Gastroesophageal sphincter (tissue), 3 donors: ENCODE results near the gene KCNIP2.

Experiments
- CTCF ChIP-seq, 4 experiments: fragments of 200-600 bp in 2 of 4; fragments of 450-650 bp in 2 of 4; sonication (generic) in 1 of 4; IDR thresholded peaks; one replicate each; pipeline ENCODE4 v1.5.1; 2017 to 2019; ENCODE audit warnings: antibody characterized with exemption in 4 of 4, mild to moderate bottlenecking in 2 of 4, moderate library complexity in 2 of 4
- EP300 ChIP-seq: sonication (generic); formaldehyde crosslinking; IDR thresholded peaks from one replicate; pipeline ENCODE4 v1.6.1; 2017; ENCODE audit warnings: antibody characterized with exemption, mild to moderate bottlenecking
- POLR2AphosphoS5 ChIP-seq: sonication (generic); formaldehyde crosslinking; IDR thresholded peaks from one replicate; pipeline ENCODE4 v1.6.1; 2017; ENCODE audit warnings: antibody characterized with exemption

GRCh38 chr10:101834341-101834740, 9.3 kb downstream of the KCNIP2 start:
- TF ChIP-seq CTCF (IDR thresholded peaks at IDR 0.05) (no peak), EP300 (no peak), POLR2AphosphoS5 (no peak)
